NCI-H226 (cell line): Measurements from ENCODE around the gene EXOSC3.

Experiments used
- DNase-seq: peaks from one replicate; pipeline ENCODE4 v3.0.0-alpha.2; 2015

EXOSC3 gene

GRCh38 chr9:37732086-37732741, 52.6 kb downstream of the EXOSC3 start:
- no peak for DNase-seq

- no peak for DNase-seq
Measured at GRCh38 chr9:37730839-37731238, 54.0 kb downstream of the EXOSC3 start.

GRCh38 chr9:37730256-37730655, 54.6 kb downstream of the EXOSC3 start:
- no peak for DNase-seq
